GM23248 (cell line): ENCODE results near the gene RAB31. TPM values are rescaled to one million over a fixed set of nuclear protein-coding genes. Genes with fewer than 3 reads are reported as not detected.

Source experiments
- DNase-seq: peaks from one replicate; pipeline ENCODE4 v3.0.0-alpha.2; 2015
- H2AFZ ChIP-seq: fragments of 200-600 bp; sonication (generic); 2 replicates; pipeline ENCODE4 v1.6.1; 2016; ENCODE audit warnings: antibody characterized with exemption
- H3F3A ChIP-seq: fragments of 200-600 bp; sonication (generic); 2 replicates; pipeline ENCODE4 v1.6.1; 2016; ENCODE audit warnings: mild to moderate bottlenecking, antibody characterized with exemption, mixed run types; ENCODE audit not compliant: insufficient read depth
- H3K27ac ChIP-seq: fragments of 200-600 bp; sonication (generic); 2 replicates; pipeline ENCODE4 v1.5.1; 2016; ENCODE audit warnings: mild to moderate bottlenecking
- H3K27me3 ChIP-seq: fragments of 200-600 bp; sonication (generic); replicated peaks from 2 replicates; pipeline ENCODE4 v1.6.1; 2016; ENCODE audit warnings: mild to moderate bottlenecking; ENCODE audit not compliant: insufficient read depth
- H3K36me3 ChIP-seq: fragments of 200-600 bp; sonication (generic); 2 replicates; pipeline ENCODE4 v1.6.1; 2016; ENCODE audit warnings: low read depth, mild to moderate bottlenecking
- H3K4me1 ChIP-seq: fragments of 200-600 bp; sonication (generic); 2 replicates; pipeline ENCODE4 v1.6.1; 2016; ENCODE audit warnings: mild to moderate bottlenecking; ENCODE audit not compliant: insufficient read depth
- H3K4me2 ChIP-seq: fragments of 200-600 bp; sonication (generic); one replicate; pipeline ENCODE4 v1.6.1; 2016; ENCODE audit warnings: mild to moderate bottlenecking; ENCODE audit not compliant: unreplicated experiment
- H3K4me3 ChIP-seq: fragments of 200-600 bp; sonication (generic); 2 replicates; pipeline ENCODE4 v1.5.1; 2016; ENCODE audit warnings: mild to moderate bottlenecking
- H3K79me2 ChIP-seq: fragments of 200-600 bp; sonication (generic); 2 replicates; pipeline ENCODE4 v1.6.1; 2016; ENCODE audit warnings: mild to moderate bottlenecking; ENCODE audit not compliant: insufficient read depth
- H3K9ac ChIP-seq: fragments of 200-600 bp; sonication (generic); 2 replicates; pipeline ENCODE4 v1.6.1; 2016; ENCODE audit warnings: mild to moderate bottlenecking
- H3K9me2 ChIP-seq: fragments of 200-600 bp; sonication (generic); 2 replicates; pipeline ENCODE4 v1.6.1; 2016; ENCODE audit warnings: mixed run types, mild to moderate bottlenecking, moderate library complexity; ENCODE audit not compliant: insufficient read depth
- H3K9me3 ChIP-seq: fragments of 200-600 bp; sonication (generic); one replicate; pipeline ENCODE4 v1.6.1; 2017; ENCODE audit warnings: low read depth
- H4K20me1 ChIP-seq: fragments of 200-600 bp; sonication (generic); 2 replicates; pipeline ENCODE4 v1.6.0; 2016; ENCODE audit not compliant: insufficient read depth
- EZH2 ChIP-seq: fragments of 200-600 bp; sonication (generic); IDR thresholded peaks from 2 replicates; pipeline ENCODE4 v1.6.1; 2018; ENCODE audit warnings: antibody characterized with exemption, mild to moderate bottlenecking; ENCODE audit not compliant: insufficient read depth, poor library complexity, severe bottlenecking
- EZH2phosphoT487 ChIP-seq: fragments of 200-600 bp; sonication (generic); IDR thresholded peaks from 2 replicates; pipeline ENCODE4 v1.6.1; 2018; ENCODE audit warnings: antibody characterized with exemption, moderate library complexity, mild to moderate bottlenecking, low read depth; ENCODE audit not compliant: insufficient read depth
- WGBS, 2 experiments: methylation state at CpG; one replicate each; pipeline ENCODE4 v1.1.6; 2015 to 2017; ENCODE audit warnings: low lambda C conversion rate in 2 of 2, low coverage in 1 of 2; ENCODE audit errors: missing lambda C conversion rate in 2 of 2; 5-methylcytosine and 5-hydroxymethylcytosine counted together
- in situ Hi-C: fragments of 300-500 bp; cut with MboI; formaldehyde crosslinking; loops from 2 replicates; pipeline ENCODE4 v1.15.0; 2020
- polyA plus RNA-seq: library from polyadenylated mRNA; unstranded; fragments of >200 nt; fragmentation: Nextera tagmentation; extraction: Ambion mirVana; gene quantifications from 2 replicates; pipeline ENCODE4 v1.2.1, GENCODE V29; 2016
- total RNA-seq: library from RNA; depleted of rRNA; stranded (reverse); fragments of >200 nt; shearing (Covaris generic); gene quantifications from 2 replicates; pipeline ENCODE4 v1.2.3, GENCODE V29; 2014

Gene RAB31
- total and polyA plus RNA-seq, 2 experiments from 2014 or later = 49.2 to 144 TPM

DNA sequence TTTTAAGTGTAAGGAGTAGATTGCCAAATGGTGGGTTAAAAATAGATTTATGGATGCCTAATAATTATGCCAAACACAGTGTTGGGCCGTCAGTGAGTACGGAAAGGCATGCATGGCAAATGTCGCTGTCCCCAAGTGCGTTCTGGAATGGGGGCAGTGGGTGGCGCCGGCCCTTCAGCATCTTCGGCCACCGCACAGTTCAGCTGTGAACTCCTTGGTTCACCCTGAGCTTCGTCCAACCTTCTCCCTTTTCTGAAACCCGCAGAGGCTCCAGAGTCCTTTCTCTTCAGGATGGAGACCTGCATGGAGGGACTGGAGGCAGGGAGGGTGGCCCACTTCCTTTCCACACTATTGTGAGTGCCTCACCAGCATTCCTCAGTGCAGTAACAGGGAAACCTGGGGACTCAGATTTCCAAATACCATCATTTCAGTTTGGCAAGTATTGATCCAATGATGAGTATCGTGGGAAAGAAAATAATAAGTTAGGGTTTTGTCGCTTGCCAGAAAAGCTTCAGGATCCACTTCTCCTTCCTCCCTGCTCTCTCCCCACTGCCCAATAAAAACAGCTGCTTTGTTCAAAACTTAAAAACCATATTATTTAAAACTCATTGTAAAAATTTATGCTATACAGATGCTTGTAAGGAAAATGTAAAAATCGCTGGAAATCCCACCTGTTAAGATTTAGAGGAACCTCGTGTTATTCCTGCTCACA, 103.0 kb downstream of the RAB31 start:
- Histone ChIP-seq H3K79me2 (peaks cover 9% of the 10 kb centered on the region; the same call in 1 of the 2 replicates), H3K36me3 (peaks cover 2% of the 10 kb centered on the region; the same call in 1 of the 2 replicates), H3K4me3 (no peak overlapping the region), H3K9me2 (no peaks in the 10 kb centered on the region), H3K27ac (no peak overlapping the region), H3K9me3 (no peaks in the 10 kb centered on the region), H3F3A (peaks cover 25% of the 10 kb centered on the region; the same call in 1 of the 2 replicates), H3K27me3 (no peaks in the 10 kb centered on the region), H3K4me2 (no peak overlapping the region), H3K9ac (no peak overlapping the region), H3K4me1 (peaks cover 27% of the 10 kb centered on the region), H4K20me1 (no peaks in the 10 kb centered on the region), H2AFZ (no peak overlapping the region)
- in situ Hi-C loops = no loop called here
- DNase-seq = no peak
- TF ChIP-seq EZH2 (no peak), EZH2phosphoT487 (no peak)
- WGBS, 2 experiments = 94 to 96% methylated on average over 14 of the region's 14 CpGs

DNA sequence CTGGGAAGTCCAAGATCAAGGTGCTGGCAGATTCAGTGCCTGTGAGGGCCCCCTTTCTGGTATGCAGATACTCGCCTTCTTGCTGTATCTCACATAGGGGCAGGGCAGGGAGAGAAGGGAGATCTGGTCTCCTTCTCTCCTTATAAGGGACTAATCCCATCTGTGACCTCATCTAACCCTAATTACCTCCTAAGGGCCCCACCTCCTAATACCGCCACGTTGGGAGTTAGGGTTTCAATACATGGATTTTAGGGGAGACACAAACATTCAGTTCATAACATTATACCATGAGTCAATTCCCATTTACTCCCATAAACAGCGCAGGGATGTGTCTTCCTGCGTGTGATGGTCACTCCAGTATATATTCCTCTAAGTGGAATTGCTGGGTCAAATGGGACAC, 103.9 kb downstream of the RAB31 start:
- 62 to 63% methylated on average over 5 of the region's 5 CpGs for WGBS, 2 experiments
- Histone ChIP-seq H3K9ac (no peak overlapping the region), H3K9me3 (no peaks in the 10 kb centered on the region), H2AFZ (no peak overlapping the region), H3F3A (peaks cover 25% of the 10 kb centered on the region; the same call in 1 of the 2 replicates), H3K36me3 (peaks cover 10% of the 10 kb centered on the region; the same call in 1 of the 2 replicates), H3K27ac (no peak overlapping the region), H3K4me1 (peaks cover 27% of the 10 kb centered on the region), H3K79me2 (peaks cover 15% of the 10 kb centered on the region; the same call in 1 of the 2 replicates), H3K27me3 (no peaks in the 10 kb centered on the region), H3K9me2 (no peaks in the 10 kb centered on the region), H3K4me3 (no peak overlapping the region), H4K20me1 (no peaks in the 10 kb centered on the region), H3K4me2 (no peak overlapping the region)
- DNase-seq = no peak
- in situ Hi-C loops = no loop called here
- TF ChIP-seq EZH2 (no peak), EZH2phosphoT487 (no peak)

DNA sequence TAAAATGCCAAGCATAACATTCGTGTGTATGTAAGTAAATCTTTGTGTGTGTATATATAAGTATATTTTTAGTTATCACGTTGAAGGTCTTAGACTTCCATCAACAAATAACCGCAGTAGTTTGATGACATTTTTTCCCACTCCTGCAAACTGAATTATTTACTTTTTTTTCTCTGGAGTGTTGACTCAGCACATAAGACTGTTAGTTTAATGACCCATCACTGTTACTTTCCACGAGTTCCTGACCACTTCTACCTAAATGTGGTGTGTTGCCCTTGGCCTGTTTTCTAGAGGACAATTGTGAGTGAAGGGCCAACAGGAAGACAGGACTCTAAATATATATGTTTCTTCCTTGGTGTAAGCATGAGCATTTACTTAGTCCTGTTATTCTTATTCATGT, 106.3 kb downstream of the RAB31 start:
- H3K27ac ChIP-seq = peak overlapping the region; percentile 50

DNA sequence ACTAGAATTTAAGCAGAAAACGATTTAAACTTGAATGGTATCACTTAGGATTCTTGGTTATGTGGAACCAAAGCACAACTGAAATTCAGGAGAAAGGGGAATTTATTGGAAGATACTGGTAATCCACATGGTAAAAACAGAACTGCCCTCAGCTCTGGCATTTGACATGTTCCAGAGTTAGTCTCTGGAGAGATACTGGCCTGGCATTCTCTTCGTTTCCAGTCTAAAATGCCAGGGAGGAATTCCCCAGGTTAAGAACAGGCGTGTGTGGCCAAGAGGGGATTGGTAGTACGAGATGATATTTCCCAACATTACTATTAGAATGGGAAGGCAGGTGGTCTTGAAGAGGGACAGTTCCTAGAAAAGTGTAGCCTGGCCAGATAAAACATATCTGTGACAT, 109.2 kb downstream of the RAB31 start:
- Histone ChIP-seq H2AFZ (no peak overlapping the region), H4K20me1 (no peaks in the 10 kb centered on the region), H3K27ac (no peak overlapping the region), H3K36me3 (peaks cover 10% of the 10 kb centered on the region; the same call in 1 of the 2 replicates), H3K79me2 (peaks cover 17% of the 10 kb centered on the region; the same call in 1 of the 2 replicates), H3K27me3 (no peaks in the 10 kb centered on the region), H3K9me2 (no peaks in the 10 kb centered on the region), H3F3A (peaks cover 13% of the 10 kb centered on the region; the same call in 1 of the 2 replicates), H3K4me3 (no peak overlapping the region), H3K4me1 (peaks cover 13% of the 10 kb centered on the region), H3K4me2 (no peak overlapping the region), H3K9ac (no peak overlapping the region), H3K9me3 (no peaks in the 10 kb centered on the region)
- WGBS, 2 experiments = 91 to 97% methylated on average over 4 of the region's 4 CpGs
- in situ Hi-C loops = no loop called here
- TF ChIP-seq EZH2 = no peak
- no peak for TF ChIP-seq EZH2phosphoT487
- no peak for DNase-seq

More for the DNA sequence above, 106.3 kb downstream of the RAB31 start:
- Histone ChIP-seq H3K4me1 (peaks cover 13% of the 10 kb centered on the region), H2AFZ (no peak overlapping the region), H3K9ac (0 out of 2 replicates have a peak overlapping the region, but pooled peaks have one; percentile 3), H4K20me1 (no peaks in the 10 kb centered on the region), H3K79me2 (peaks cover 14% of the 10 kb centered on the region), H3K36me3 (peaks cover 10% of the 10 kb centered on the region; the same call in 1 of the 2 replicates), H3F3A (peaks cover 13% of the 10 kb centered on the region; the same call in 1 of the 2 replicates), H3K4me3 (no peak overlapping the region), H3K9me2 (no peaks in the 10 kb centered on the region), H3K27me3 (no peaks in the 10 kb centered on the region), H3K9me3 (no peaks in the 10 kb centered on the region), H3K4me2 (no peak overlapping the region)
- 24 to 39% methylated on average over 4 of the region's 4 CpGs for WGBS, 2 experiments
- in situ Hi-C loops = no loop called here
- peak; percentile 78 for DNase-seq
- TF ChIP-seq EZH2phosphoT487 = no peak
